GM12873 (cell line): ENCODE results near the gene ASPG.

Experiments
- TF ChIP-seq, protein P1 (sequence below): IDR thresholded peaks from 2 replicates; pipeline ENCODE4 v1.5.1; 2012; ENCODE audit warnings: low read depth, mild to moderate bottlenecking, moderate library complexity, low read length, control low read depth; ENCODE audit not compliant: insufficient read depth; ENCODE audit errors: missing control alignments

The ASPG gene

DNA sequence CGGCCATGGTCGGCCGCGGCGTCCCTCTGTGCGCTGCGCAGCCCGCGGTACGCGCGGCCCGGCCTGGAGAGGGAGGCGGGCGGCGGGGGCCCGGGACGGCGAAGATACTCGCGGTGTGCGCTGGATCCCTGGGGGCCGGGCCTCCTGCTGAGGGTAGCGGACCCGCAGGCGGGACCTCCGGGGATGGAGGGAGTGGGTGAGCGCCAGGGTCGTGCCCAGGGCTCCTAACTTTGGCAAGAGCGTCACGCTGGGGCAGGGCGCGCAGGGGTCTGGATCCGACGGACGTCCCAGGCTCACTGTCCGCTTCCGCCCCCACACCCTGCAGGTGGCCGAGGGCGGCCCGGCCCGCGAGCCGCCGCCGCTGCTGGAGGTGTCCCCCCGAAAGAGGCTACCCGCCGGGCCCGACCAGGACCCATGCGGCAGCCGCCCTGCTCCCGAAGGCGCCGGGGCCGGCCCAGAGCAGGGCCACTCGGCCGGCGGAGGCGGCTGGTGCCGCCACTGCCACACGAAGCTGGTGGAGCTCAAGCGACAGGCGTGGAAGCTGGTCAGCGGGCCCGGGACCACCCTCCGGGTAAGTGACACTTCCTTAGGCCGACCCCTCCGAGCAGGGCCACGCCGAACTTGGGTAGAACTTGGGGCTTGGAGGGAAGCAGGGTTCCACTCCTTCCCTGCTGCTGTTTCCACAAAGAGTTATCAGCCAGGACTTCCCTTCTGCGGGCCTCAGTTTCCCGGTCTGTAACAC, 53.4 kb downstream of the ASPG start:
- TF ChIP-seq, protein P1, sequence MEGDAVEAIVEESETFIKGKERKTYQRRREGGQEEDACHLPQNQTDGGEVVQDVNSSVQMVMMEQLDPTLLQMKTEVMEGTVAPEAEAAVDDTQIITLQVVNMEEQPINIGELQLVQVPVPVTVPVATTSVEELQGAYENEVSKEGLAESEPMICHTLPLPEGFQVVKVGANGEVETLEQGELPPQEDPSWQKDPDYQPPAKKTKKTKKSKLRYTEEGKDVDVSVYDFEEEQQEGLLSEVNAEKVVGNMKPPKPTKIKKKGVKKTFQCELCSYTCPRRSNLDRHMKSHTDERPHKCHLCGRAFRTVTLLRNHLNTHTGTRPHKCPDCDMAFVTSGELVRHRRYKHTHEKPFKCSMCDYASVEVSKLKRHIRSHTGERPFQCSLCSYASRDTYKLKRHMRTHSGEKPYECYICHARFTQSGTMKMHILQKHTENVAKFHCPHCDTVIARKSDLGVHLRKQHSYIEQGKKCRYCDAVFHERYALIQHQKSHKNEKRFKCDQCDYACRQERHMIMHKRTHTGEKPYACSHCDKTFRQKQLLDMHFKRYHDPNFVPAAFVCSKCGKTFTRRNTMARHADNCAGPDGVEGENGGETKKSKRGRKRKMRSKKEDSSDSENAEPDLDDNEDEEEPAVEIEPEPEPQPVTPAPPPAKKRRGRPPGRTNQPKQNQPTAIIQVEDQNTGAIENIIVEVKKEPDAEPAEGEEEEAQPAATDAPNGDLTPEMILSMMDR: no peak

DNA sequence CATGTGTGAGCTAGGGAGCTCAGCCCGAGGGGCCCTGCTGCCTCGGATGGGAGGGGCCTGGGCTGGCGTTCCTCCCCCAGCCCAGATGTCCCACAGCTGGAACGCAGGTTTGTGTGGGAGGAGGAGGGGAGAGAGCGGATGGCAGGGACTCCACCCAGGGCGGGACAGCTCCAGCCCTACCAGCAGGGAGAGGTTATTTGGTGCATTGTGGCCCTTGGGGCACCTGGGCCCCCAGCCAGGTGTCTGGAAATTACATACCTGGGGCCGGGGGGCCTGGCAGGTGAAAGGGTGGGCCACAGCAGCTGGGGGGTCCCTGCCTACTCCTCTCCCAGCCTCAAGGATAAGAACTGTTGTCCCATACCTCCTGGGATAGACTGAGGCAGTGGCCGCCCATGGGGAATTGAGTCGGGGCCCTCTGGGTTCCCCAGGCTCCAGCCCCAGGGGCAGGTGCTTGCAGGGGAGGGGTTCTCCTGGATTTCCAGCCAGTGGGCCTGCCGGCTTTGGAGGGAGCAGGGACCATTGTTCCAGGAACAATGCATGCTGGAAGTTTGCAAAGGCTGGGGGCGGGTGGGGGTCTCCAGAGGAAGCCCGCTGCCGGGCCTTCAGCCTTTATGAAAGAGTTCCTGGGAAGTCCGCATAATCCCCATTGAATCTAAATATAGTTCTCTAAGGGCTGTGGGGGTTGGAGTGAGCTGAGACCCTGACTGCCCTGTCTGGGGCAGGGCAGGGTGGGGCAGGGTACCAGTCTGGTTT, 54.1 kb downstream of the ASPG start:
- TF ChIP-seq, protein P1: no peak

DNA sequence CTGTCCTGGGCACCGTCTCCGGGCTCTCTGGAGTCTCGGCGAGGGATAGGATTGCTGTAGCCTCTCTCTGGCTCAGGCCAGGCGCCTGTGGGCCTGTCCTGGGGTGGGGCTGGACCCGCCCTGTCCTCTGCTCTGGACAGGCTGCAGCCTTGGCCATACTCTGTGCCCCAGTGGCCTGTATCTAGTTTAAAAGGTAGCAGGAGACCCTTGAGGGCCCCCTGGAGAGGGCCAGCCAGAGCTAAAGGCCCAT, 54.6 kb downstream of the ASPG start:
- TF ChIP-seq, protein P1: no peak

DNA sequence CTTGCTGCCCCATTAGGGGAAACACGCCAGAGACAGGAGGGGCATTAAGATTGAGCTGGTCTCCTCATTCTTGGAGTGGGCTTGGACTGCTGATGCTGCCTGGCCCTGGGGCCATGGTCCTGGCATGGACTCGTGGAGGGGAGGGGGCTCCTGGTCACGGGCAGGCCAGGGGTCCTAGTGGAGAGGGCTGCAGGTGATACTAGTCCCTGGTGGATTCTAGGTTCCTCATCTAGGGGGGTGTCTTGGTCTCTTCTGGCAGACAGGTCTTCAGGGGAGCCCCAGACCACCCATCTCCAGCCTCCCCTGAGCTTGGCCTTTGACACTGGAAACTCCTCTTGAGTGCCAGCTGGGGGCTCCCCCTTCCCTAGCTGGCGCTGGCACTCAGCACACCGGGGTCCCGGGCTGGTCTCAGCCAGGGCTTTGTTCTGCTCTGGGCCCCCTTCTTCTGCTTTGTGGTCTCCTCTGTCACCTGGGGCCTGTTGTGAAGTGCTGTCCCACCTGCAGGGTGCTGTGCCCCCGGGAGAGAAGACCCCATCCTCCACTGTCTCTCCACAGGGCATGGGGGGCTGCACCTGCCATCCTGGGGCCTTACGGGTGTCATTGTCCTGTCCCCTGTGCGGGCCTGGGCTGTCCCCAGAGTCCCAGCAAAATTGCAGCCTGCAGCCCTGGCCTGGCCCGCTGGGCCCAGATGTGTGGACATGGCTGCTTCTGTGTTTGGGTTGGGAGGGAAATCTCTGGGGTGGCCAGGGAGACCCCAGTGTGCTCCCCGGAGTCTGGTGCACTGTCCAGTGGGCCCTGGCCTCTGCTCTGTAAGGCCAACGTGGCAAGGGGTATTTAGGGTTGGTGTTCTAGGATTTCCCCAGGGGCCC, 55.2 kb downstream of the ASPG start:
- TF ChIP-seq, protein P1: no peak

DNA sequence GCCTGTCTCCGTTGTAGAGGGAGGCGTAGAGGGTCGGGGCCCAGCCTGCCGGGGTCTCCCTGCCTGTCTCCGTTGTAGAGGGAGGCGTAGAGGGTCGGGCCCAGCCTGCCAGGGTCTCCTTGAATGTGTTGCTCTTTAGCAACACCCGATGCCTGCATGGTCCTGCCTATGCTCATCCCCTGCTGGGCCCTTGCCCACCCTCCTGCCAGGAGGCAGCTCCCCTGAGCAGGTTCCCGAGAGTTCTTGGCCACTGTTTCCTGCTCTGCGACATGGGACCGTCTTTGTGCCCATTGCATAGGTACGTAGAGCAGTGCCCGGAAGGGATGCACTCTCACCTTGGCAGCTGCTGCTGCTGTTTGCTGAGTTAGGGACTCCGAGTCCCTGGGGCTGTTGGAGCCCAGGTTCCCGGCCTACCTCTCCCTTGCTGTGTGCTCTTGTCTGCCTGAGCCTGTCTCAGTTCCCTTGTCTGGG, 56.2 kb downstream of the ASPG start:
- TF ChIP-seq, protein P1: no peak

DNA sequence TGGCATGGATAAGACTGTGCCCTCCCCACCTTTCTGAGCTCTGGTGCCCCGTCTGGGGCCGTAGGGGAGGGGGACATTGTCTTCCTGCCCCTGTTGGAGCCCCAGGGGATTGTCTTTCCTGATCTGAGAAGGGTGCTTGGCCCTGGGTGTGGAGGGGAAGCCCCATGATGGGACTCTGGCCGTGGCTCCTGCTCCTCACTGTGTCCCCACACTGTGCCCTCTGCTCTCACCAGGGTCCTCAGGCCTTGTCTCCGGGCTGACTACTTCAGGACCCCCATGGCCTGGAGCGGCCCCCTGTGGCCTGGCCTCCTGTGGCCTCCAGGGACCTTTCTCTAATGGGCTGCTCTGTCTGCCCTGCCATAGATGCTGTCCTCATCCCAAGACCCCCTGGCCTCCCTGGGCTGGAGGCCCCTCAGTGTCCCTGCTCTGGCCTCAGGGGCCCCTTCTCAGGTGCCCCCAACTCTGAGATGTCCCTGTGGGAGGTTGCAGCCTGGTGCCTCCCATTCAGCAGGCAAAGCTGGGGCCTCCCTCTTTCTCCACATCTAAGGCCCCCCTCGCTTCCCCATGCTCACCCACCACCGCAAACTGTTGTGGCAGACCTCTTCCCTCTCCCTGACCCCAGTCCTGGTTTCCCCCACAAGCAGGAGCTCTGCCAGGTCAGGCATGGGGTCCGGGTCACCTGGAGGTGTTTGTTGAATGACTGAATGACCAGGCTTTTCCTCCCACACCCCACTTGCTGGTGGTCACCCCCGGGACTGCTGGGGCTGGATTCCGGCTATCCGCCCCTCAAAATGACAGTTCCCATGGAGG, 56.8 kb downstream of the ASPG start:
- TF ChIP-seq, protein P1: no peak
